Globus pallidus (tissue), 1 donor: ENCODE data around the gene ATAD3B.
"Not testable (repeated sequence)": the region's sequence is repeated elsewhere in the genome, so short reads cannot be mapped to it uniquely, and the experiment has no call there.

ENCODE experiments used
- DNase-seq: peaks from one replicate; pipeline ENCODE4 v3.0.0-alpha.2; 2015; ENCODE audit warnings: low spot score

ATAD3B gene

DNA sequence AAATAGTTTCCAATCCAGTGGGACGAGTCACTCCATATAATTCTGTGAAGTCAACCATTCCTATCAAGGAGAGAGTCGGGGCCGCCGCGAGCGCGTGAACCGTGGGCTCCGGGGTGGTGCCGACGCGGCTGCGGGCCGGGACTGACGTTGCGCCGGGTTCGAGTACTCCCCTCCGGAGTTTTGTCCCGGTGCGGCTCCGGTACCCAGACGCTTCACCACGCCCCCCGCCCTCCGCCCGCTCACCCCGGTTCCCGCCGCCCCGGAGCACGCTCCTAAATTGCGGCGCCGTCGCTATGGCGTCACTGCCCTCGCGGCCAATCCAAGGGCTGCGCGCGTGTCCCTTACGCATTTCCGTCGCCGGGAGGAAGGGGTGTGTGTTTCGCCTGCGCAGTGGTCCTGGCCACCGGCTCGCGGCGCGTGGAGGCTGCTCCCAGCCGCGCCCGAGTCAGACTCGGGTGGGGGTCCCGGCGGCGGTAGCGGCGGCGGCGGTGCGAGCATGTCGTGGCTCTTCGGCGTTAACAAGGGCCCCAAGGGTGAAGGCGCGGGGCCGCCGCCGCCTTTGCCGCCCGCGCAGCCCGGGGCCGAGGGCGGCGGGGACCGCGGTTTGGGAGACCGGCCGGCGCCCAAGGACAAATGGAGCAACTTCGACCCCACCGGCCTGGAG is at the start of gene ATAD3B:
ATAD3B (plus strand) TSS at position 377 of the 664 bp plus-strand sequence; CDS start at position 497, 120 bp downstream.
- DNase-seq: peak; percentile 91

DNA sequence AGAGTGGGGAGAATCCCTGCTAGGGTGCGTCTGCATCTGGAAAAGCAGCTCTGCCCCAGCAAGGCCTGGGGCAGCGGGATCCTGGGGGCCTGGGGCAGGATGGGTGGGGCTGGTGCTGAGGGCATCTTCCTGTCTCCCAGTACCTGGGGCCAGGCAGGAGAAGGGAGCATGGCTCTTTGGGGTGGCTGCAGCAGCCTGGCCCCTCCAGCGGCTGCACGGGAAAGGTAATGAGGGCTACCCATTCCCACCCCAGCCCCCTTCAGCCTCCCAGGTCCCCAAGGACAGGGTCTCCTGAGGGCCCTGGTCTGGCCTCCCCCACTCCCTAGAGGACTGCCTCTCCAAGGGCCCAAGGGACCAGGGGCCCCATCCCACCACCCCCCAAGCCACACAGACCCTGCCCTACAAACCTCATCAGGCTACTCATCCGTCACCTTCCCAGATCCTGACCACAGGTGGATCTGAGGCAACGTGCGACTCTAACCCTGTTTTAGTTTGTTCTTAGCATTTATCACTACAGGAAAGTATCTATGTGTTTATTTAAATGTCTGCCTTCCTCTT is 49.6 kb upstream of the ATAD3B start:
- no peak for DNase-seq

- DNase-seq: no peak
Measured at GRCh38 chr1:1422465-1423244, 48.9 kb upstream of the ATAD3B start.

GRCh38 chr1:1423245-1423597 is 48.3 kb upstream of the ATAD3B start:
- no peak for DNase-seq

DNA sequence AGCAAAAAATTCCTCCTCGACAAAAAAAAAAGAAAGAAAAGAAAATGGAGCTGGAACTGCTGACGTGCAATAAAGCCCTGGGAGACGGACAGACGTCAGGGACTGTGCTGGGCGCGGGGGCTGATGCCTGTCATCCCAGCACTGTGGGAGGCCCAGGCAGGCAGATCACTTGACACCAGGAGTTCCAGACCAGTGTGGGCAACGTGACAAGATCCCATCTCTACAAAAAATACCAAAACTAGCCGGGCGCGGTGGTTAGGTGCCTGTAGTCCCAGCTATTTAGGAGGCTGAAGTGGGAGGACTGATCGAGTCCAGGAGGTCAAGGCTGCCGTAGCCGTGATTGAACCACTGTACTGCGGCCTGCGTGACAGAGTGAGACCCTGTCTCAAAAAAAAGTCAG is 46.9 kb upstream of the ATAD3B start:
- no peak for DNase-seq

GRCh38 chr1:1425426-1425752 is 46.2 kb upstream of the ATAD3B start:
- DNase-seq: no peak

DNA sequence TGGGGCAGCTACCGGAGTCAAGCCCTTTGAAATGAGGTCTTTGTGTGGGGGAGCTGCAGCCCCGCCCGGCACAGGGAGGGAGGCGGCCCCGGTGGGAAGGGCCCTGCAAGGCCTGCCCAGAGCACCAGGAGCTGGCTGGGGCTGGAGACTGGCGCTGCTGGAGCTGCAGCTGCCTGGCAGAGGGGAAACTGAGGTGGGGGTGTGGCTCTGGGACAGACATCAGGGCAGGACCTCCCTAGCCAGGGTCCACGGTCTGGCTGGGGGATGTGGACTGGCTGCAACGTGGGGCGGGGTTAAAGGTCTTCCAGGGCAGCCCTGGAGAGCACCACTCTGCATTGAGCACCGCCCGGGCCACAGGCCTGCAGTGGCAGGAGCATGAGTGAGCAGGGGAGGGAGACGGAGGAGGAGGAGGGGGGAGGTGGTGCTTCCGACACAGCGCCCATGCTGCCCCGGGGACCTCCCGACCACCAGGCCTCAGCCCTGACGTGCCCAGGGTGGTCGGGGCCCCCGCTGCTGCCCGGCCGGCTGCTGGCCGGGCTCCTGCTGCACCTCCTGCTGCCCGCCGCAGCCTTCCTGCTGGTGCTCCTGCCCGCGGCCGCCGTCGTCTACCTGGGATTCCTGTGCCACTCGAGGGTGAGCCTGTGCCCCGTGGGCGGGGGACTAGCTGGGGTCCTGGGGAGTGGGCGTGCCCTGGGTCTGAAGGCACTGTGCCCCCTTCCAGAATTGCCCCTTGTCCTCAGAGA is 45.6 kb upstream of the ATAD3B start:
- peak; percentile 92 for DNase-seq

DNA sequence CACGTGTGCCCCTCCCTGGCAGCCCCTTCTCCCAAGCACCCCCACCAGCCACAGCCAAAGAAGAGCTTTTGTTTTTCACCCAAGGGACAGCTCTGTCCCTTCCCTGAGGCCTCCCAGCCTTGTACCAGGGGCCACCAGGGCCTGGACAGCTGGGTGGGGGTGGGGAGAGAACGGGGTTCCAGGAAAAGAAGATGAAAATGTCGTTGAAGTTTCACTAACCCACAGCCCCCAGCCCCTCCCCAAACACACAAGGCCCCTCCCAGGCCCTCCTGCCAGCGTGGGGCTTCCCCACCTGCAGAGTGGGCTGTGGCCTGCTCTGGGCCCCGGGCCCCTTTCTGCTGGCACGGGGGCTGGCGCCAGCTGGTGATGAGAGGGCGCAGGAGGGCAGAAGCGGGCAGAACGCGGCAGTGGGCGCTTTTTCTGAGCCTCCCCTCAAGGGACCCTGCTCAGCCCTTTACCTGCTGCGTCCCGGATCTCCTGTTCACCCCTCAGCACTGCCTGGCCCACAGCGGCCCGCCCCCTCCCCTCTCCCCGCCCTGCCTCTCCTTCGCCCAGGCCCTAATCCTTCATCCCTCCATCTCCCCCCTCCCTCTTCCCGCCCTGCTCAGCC is 45.0 kb upstream of the ATAD3B start:
- DNase-seq: peak; percentile 94

DNA sequence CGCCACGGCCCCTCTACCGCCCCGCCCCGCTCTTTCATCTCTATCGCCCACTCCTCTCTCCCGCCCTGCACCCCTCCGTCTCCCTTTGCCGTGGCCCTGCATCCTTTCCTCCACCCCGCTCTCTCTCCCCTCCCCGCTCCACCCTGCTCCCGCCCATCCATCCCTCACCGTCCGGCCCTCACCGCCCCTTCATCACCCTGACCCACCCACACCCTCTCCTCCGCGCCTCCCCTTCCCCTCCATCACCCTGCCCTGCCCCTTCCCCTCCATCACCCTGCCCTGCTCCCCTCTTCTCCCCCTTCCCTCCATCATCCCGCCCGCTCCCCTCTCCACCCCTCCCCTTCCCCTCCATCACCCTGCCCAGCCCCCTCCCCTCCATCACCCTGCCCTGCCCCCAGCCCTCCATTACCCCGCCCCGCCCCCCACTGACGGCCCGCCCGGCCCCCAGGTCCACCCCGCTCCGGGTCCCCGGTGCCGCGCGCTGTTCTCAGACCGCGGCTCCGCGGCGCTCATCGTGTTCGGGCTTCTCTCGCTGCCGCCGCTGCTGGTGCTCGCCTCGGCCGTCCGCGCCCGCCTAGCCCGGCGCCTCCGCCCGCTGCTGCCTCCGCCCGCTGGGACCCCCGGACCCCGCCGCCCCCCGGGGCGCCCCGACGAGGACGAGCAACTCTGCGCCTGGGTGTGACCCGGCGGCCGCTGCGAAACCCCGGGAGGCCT is 44.3 kb upstream of the ATAD3B start:
- DNase-seq: peak; percentile 83

DNA sequence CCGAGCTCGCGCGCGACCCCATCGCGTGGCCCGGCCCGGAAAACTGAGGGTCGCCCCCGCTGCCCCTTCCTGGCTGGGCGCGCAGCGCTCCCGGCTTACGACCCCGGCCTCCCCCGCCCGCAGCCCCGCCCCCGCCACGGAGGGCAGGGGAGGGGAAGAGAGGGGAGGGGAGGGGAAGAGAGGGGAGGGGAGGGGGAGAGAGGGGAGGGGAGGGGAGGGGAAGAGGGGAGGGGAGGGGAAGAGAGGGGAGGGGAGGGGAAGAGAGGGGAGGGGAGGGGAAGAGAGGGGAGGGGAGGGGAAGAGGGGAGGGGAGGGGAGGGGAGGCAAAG is 43.8 kb upstream of the ATAD3B start:
- no peak for DNase-seq

DNA sequence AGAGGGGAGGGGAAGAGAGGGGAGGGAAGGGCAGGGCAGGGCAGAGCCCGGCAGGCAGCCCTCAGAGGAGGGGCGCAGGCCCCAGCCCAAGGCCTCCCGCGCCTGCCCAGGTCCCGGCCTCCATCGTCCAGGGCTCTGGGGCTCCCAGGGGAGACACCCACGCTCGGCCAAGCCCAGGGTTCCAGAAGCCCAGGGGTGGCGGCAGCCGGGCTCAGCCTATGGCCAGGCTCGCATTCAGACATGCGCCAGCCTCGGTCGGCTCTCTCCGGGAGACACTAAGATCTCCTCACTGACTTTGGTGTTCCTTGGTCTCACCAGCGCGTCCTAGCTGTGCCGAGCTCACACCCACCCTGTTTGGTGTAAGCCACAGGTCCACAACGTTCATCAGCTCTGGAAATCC is 43.4 kb upstream of the ATAD3B start:
- DNase-seq: no peak

- not testable (repeated sequence) for DNase-seq
Measured at GRCh38 chr1:1428967-1429366, 42.6 kb upstream of the ATAD3B start.

GRCh38 chr1:1429671-1430073 is 41.9 kb upstream of the ATAD3B start:
- no peak for DNase-seq

GRCh38 chr1:1430114-1430982 is 41.2 kb upstream of the ATAD3B start:
- peak; percentile 88 for DNase-seq

- no peak for DNase-seq
Measured at GRCh38 chr1:1430992-1431844, 40.3 kb upstream of the ATAD3B start.

DNA sequence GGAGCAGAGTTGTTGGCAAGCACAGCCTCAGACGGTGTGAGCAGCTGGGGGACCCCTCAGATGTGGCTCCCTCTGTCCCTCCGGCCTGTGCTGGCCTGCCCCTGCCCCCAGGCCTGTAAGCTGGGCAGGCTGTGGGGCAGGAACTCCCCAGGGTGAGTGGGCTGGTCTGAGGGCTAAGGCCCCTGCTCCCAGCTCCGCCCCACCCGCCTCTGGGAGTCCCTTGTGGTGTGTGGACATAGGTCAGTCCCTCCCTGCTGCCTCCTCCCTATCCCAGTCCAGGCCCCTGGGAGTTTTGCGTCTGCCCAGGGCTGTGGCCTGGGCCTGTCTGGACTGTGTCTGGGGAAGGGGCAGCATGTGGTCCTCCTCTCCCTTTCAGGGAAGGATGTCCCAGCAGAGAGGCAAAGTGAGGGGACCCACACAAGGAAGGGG is 39.7 kb upstream of the ATAD3B start:
- peak; percentile 60 for DNase-seq

- DNase-seq: no peak
Measured at GRCh38 chr1:1432274-1432950, 39.2 kb upstream of the ATAD3B start.

- DNase-seq: peak; percentile 91
Measured at GRCh38 chr1:1432951-1433803, 38.4 kb upstream of the ATAD3B start.
